Measurements from ENCODE around the gene SPO11.

SPO11 gene, protein sequence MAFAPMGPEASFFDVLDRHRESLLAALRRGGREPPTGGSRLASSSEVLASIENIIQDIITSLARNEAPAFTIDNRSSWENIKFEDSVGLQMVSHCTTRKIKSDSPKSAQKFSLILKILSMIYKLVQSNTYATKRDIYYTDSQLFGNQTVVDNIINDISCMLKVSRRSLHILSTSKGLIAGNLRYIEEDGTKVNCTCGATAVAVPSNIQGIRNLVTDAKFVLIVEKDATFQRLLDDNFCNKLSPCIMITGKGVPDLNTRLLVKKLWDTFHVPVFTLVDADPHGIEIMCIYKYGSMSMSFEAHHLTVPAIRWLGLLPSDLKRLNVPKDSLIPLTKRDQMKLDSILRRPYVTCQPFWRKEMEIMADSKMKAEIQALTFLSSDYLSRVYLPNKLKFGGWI

DNA sequence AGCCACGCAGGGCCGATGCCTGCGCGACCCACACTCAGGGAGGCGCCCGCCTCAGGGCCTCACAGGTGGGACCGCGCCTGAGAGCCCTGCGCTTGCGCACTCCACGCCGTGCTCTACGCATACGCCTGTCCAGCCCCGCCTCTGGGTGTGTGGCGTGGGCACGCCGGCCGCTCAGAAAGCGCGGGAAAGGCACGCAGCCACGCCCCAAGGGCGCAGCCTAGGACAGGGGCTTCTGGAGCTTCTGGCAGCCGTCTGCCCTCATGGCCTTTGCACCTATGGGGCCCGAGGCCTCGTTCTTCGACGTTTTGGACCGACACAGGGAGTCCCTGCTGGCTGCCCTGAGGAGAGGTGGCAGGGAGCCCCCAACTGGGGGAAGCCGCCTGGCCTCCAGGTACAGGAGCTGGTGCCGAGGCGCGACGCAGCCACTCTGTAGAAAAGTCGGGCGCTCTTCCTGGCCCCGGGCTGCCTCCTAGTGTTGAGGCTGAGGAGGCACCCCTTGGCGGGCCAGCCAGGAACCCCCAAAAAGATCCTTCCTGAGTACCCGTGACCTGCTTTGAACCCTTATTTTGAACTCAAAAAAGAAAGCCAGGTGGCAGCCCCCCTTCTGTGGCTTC, at the start of gene SPO11:
TSS of gene SPO11 (plus strand) at position 196 of the 614 bp plus-strand sequence. CDS start at position 261, 65 bp downstream.
- ChIA-PET POLR2A (no interaction called here), CTCF (interaction anchor here (1.1 to 4.9 kb wide), 4 partner anchors 10 to 240 kb away, joined by 3 to 36 read pairs (median 4); no protein-coding TSS in a partner anchor)
- peak; percentile 16 for TF ChIP-seq CTCF (IDR thresholded peaks at IDR 0.05; ENCODE audit: control extremely low read depth, extremely low read depth, low read depth, missing control alignments)
- no peak for DNase-seq (ENCODE audit: extremely low spot score)

DNA sequence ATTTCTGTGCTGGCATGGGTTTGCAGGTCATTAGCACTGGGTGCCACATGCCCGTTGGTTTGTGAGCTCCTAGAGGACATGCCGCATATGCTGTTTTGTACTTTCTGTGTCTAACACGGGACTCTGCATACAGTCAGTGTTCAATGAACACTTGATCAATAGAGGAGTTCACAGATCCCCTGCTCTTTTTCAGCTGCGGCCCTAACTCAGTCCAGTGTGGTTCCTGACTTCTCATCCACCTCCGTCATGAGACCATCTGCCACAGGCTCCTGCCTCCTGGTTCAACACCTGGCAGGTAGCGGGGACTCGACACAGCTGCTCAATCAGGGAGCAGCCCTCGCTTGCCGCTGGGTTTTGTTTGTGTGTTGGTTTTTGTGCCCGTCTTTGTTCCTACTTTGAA, 49.4 kb upstream of the SPO11 start:
- ChIA-PET POLR2A (no interaction called here), CTCF (interaction anchor here (0.7 kb wide), 1 partner anchor 53 kb away, joined by 3 read pairs; no protein-coding TSS in a partner anchor)
- no peak for DNase-seq (ENCODE audit: extremely low spot score)
- no peak for TF ChIP-seq CTCF (IDR thresholded peaks at IDR 0.05; ENCODE audit: control extremely low read depth, extremely low read depth, low read depth, missing control alignments)

DNA sequence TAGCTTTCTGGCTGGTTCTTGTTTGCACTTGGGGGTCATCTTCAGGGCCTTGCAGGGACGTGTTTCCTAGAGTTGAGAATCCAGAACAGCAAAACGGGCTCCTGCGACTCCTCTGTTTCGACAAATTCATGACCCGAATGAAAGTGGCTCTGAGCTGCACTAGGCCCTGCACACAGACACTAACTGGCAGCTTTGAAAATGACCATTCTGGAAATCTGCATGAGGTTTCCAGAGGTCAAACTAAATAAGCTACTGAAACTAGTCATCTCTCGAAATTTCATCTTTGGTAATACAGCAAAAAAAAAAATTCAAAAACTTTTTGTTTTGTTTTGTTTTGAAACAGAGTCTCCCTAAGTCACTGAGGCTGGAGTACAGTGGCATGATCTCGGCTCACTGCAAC, 47.7 kb upstream of the SPO11 start:
- ChIA-PET POLR2A (no interaction called here), CTCF (interaction anchor here (1.5 kb wide), 1 partner anchor 14 kb away, joined by 5 read pairs; no protein-coding TSS in a partner anchor)
- DNase-seq (ENCODE audit: extremely low spot score), result no peak
- TF ChIP-seq CTCF (IDR thresholded peaks at IDR 0.05; ENCODE audit: control extremely low read depth, extremely low read depth, low read depth, missing control alignments), result no peak

DNA sequence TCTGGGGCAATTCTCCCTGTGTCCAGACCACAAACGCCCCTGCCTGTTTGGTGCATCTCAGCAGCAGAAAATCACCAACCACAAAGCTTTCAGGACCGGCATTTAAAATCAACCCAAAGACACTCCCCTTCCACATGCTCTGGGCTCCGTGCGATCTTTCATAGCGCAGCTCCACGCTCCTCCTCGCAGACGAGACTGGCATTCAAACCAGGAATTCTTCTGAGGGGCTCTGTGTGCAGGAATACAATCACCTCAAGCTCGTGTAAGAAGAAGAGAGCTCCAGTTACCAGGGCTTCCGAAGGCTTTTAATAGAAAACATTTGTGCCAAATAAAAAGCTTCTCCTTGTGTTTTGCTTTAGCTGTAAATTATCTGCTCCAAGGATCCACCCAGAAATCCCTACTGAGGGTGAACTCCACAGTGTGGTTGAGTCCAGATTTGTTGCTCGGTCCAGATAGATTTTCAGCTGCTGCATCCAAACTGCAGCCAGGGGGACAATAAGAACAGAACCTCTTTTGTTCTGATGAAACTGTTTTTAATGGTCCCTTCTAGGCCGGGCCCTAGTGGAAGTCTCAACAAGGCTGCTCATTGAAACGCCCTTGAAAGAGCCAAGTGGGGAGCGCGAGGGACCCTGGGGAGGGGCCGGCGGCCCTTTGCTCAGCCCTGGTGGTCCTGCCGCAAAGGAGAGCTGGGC, 46.8 kb upstream of the SPO11 start:
- POLR2A ChIA-PET, result no interaction called here
- CTCF ChIA-PET, result interaction anchor here (1.0 to 1.5 kb wide), 2 partner anchors 13 to 63 kb away, joined by 3 to 5 read pairs; no protein-coding TSS in a partner anchor
- TF ChIP-seq CTCF (IDR thresholded peaks at IDR 0.05; ENCODE audit: control extremely low read depth, extremely low read depth, low read depth, missing control alignments), result no peak
- no peak for DNase-seq (ENCODE audit: extremely low spot score)

DNA sequence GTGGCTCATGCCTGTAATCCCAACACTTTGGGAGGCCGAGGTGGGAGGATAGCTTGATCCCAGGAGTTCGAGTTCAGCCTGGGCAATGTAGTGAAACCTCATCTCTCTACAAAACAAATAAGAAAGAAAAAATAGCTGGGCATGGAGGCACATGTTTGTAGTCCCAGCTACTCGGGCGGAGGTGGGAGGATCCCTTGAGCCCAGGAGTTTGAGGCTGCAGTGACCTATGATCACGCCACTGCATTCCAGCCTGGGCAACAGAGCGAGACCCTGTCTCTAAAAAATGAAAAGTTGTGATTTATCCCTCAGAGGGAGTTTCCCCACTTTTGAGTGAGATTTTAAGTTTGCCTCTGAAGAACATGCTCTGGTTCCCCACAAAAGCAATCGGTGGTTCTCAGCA, 45.7 kb upstream of the SPO11 start:
- ChIA-PET CTCF (interaction anchor here (1.0 kb wide), 1 partner anchor 62 kb away, joined by 3 read pairs; no protein-coding TSS in a partner anchor), POLR2A (no interaction called here)
- DNase-seq (ENCODE audit: extremely low spot score), result no peak
- TF ChIP-seq CTCF (IDR thresholded peaks at IDR 0.05; ENCODE audit: control extremely low read depth, extremely low read depth, low read depth, missing control alignments), result no peak

Data from GM10248 (cell line).